ENCODE data around the gene IP6K1.

Gene IP6K1

DNA sequence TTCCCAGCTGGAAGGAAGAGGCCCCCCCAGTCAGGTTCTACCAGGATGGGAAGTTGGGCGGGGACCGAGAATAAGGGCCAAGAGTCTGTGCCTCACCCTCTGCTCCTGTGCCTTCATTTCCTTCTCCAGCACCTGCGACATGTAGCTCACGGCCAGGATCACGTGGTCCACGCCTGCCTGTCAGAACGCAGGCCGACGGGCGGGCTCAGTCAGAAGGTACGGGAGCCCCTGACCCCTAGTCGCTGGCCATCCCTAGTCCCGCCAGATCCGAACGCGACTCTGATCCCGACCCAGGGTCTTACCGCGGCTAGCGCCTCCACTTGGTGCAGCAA is 63.1 kb downstream of the IP6K1 start:
- no peak for FAIRE-seq

DNA sequence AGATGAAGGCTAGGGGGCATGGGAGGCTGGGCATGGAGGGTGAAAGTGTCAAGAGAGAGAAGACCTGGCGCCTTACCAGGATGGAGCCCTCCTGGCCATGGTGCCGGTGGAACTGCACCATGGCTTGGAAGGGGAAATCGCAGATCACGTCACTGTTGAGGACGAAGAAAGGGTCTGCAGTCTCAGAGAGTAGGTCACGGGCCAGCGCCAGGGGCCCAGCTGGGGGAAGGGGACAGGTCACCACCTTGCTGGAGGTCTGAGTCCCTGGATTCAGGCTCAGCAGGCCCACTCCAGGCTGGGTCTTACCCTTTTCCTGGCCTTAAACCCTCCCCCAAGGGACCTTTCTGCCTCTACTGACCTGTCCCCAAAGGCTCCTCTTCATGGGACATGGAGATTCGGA is 63.4 kb downstream of the IP6K1 start:
- FAIRE-seq = no peak

DNA sequence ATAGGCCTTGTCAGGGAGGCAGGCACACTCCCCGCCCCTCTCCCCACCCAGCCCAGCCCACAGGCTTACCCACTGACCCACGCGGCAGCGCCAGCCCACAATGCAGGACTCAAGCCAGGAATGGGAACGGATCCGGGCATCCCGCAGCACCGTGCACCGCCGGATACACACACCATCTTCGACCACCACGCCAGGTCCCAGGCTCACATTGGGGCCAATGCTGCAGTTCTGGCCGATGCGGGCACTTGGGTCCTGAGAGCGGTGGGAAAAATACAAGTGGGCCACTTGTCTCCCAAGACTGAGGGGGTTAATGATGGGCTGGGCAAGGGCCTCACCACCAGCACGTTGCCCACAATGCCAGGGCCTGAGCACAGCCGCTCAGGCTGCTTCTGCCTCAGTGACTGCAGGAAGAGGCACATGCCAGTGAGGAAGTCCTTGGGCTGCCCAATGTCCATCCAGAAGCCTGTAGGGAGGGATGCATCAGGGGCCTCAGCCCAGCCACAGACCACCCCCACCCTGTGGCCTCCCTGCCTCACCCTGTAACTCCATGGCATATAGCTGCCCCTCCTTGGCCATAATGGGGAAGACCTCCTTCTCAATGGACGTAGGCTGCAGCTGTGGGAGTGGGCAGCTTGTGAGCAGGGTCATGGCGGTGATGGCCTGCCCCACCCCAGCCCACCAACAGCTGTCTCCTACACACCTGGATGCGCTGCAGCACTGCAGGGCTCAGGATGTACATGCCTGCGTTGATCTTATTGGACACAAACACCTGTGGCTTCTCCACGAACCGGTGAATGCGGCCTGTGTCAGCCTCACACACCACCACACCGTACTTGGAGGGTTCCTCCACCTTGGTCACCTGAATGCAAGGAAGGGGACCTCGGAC is 64.2 kb downstream of the IP6K1 start:
- FAIRE-seq = no peak

DNA sequence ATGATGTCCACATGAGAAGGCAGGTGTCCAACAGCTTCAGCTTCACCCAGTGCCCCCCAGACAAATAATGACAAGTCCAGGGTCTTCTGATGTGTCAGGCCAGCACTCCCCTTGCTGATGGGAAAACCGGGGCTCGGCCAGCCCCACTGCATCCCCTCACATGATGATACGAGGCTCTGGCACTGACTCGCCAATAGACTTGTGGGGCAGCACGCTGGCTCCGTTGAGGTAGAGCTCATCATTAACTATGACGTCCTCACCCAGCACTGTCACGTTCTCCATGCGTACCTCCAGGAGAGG is 64.8 kb downstream of the IP6K1 start:
- FAIRE-seq = no peak

DNA sequence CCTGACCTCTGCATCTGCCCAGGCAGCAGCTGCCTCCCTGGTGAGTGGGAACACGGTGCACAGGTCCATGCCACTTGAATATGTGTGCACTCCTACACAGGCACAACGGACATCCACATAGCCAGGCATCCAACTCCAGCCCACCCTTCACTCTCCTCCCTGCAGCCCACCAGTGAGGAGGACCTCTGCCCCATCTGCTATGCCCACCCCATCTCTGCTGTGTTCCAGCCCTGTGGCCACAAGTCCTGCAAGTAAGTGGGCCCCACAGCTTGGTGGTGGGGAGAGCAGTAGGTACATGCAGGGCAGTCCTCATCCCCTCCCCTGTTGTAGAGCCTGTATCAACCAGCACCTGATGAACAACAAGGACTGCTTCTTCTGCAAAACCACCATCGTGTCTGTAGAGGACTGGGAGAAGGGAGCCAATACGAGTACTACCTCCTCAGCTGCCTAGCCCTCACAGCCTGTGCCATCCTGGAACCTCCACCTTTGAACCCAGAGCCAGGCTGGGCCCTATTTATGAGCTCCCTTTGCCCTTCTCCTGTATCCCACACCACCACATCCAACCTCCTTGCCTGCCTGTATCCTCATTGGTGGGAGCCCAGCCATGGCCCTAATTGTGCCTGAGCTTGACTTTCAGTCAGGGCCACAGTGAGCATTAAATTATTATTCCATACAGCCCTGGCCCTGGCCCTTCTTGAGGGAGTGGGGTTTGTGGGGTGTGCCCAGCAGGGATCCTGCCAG is 65.3 kb downstream of the IP6K1 start:
- FAIRE-seq = no peak

DNA sequence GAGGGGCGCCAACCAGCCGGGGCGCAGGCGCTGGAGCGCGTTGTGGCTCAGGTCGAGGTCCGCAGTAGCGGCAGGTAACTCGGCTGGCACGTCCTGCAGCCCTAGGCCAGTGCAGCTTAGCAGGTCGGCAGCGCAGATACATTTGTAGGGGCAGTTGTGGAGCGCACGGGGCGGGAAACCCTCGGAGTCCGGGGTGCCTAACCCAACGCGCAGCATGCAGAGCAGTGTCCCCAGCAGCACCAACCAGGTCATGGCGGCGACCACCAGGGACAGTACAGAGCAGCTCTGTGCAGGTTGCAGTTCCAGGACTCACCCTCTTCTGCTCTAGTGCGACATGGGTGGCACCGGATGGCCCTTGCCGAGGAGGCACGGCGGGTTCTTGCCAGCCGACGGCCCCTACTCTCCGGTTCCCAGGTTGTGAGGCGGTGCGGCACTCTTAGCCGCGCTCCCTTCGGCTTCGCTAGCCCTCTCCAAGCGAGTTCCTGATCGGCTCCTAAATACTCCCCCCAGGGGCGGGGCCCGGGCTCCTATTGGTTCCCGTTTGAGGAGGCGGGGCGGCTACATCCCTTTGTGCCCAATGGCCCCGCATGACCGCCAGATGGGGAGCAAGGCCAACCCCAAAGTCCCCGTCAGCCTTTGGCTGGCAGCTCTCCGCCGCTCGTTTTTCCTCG is 67.0 kb downstream of the IP6K1 start, which contains the start of gene AMIGO3:
AMIGO3 (minus strand) TSS at position 471 of the 671 bp plus-strand sequence; CDS start at position 252, 219 bp downstream.
- no peak for FAIRE-seq

DNA sequence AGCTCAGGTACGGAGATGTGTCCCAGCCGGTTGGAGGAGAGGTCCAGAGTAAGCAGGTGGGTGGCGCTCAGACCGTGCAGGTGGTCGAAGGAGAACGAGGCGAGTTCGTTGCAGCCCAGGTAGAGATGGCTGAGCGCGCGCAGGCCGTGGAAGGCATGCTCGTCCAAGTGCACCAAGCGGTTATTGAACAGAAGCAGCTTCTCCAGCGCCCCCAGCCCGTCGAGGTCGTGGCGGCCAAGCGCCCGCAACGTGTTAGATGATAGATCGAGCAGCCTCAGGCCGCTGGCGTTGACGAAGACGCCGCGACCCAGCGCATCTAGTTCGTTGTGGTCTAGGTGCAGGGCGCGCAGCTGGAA is 67.5 kb downstream of the IP6K1 start:
- no peak for FAIRE-seq

DNA sequence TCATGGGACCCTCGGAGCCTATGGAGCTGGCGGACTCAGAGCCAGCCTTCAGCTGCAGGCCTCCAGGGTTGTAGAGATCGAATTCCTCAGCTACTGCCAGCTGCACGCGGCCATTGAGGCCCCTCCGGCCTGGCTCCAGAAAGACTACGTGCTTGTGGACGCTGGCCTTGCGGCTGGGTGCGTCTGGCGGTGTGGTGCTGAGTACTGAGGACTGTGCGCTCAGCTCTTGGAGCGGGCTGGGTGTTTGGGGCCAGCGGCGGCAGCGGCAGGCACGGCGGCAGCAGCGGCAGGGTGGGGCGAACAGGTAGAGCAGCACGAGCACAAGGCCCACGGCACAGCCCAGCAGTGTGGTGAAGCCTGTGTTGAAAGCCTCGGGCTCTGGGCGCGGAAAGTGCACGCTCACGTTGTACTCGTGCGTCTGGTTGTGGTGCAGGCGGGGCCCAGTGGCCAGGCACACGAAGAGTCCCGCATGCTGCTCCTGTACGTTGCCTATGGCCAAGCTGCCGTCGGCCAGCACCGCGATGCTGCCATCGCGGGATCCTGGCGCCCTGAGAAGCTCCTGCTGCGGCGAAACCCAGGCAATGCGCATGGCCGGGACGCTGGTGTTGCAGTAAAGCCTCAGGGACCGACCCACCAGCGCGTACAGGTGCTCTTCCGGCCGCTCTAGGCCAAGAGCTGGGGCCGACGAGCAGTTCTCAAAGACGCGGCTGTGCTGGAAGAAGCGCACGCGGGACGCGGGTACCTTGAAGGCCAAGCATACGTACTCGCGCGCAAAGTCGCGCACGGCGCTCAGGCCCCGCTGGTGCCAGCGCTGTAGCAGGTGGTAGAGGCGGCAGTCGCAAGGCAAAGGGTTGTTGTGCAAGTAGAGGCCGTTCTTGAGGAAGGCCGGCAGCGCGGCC is 68.1 kb downstream of the IP6K1 start:
- no peak for FAIRE-seq

DNA sequence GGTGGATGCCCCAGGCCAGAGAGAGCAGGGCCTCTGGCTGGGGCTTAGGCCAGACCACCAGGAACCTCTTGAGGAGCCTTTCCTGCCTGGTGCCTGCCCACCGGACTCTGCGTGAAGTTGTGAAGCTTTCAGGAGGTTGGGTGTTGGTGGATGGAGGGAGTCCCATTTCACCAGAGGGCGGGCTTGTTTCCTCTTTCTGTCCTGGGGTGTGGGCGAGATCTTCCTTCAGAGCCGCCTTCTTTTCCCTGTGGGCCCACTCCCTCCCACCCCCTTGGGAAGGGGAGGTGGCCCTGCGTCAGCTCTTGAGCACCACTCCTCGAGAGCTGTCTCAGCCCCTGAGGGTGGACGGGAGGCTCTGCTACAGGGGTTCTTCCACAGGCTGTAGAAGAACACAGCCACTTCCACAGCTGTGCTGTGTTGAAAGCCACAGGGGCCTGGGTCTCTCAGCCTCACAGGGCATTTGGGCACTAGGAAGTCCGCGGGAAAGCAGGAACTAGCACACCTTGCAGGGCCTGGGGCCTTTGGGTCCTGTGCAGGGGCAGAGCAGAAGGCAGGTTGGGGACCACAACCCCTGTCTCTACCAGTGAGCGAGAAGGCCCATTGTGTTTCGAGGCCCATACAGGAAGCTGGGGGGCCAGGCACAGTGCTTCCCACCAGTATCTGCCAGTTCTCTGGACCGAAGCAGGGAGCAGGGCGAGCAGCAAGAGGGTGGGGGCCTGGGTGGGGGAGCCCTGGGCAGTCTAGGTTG is 69.0 kb downstream of the IP6K1 start:
- FAIRE-seq = no peak

DNA sequence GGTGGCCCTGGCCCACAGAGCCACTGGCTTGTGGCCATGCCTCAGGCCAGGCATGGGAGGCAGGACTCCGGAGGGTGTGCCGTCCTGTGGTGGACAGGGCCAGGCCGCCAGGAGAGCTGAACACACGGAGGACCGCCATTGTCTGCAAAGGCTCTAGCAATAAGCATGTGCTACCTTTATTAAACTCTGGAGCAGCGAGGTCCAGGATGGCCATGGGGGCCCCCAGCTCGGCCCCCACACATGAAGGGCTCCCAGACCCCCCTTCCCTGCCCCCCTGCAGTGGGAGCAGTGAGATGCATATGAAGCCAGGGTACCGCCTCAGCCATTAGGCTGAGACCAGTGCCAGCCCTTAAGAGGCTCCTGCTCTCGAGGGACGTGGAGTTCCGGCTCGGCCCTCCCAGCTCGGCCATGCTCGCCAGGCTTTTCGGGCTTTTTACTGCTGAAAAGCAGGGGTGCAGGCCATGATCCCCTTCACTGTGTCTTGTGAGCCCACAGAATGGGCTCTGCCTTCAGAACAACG is 69.6 kb downstream of the IP6K1 start:
- no peak for FAIRE-seq

DNA sequence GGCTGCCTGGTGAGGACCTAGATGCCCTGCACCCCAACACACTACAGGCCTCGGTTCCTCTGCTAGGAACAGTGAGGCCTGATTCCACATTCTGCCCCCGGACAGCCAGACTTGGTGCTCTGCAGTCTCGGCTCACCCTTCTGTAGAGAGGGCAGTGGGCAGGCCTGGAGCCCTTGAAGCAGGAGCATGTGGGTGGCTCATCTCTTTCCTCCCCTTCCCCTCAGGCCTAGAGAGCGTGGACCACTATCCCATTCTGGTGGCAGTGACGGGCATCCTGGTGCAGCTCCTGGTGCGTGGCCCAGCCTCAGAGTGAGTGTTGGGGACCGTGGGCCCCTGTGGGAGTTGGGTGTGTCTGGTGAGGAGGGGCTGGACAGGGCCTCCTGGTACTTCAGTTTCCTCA is 70.2 kb downstream of the IP6K1 start:
- FAIRE-seq = no peak

DNA sequence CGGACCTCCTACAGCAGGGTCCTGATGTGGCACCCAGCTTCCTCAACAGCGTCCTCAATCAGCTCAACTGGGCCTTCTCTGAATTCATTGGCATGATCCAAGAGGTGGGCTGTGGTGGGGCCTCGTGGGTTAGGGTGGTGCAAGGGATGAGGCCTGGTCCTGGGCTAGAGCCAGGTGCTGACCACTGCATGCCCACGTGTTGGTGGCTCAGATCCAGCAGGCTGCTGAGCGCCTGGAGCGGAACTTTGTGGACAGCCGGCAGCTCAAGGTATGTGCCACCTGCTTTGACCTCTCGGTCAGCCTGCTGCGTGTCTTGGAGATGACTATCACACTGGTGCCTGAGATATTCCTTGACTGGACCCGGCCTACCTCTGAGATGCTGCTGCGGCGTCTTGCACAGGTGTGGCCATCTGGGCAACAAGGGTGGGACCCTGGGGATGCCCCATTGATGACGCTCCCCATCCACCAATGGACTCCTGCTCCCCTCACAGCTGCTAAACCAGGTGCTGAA is 70.7 kb downstream of the IP6K1 start:
- no peak for FAIRE-seq

DNA sequence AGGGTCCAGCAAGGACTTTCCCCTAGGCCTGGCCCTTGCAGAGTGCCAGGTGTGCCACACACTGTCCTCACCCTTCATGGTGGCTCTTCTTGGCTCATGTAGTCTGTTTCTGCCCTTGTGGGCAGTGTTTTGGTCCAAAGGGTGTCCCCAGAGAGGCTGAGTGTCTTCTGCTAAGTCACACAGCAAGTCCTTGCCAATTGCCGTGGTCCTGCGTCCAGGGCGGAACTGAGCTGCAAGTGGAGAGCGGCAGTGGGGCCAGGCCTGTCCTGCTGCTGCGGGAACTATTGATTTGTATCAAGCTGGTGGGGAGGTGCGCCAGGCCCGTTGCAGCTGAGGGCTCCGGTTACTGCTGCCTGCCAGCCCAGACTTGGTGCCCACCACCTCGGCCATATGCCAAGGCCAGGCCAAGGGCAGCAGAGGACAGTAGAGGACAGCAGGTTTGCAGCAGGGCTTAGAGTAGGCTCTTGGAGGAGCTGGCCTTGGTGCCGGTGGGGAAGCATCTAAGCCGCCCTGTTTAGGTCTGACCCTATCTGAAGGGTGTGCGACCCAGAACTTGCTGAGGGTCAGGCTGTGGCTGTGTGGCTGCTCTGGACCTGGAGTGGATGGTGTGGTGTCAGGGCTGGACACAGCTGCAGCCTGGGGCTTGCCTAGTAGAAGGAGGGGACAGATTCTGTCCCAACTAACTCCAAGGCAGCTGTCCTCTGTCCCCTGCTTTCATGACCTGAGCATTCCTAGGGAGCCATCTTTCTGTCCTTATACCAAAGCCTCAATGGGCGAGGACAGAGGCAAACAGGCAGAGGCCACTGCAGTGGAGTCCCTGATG is 71.4 kb downstream of the IP6K1 start:
- no peak for FAIRE-seq

DNA sequence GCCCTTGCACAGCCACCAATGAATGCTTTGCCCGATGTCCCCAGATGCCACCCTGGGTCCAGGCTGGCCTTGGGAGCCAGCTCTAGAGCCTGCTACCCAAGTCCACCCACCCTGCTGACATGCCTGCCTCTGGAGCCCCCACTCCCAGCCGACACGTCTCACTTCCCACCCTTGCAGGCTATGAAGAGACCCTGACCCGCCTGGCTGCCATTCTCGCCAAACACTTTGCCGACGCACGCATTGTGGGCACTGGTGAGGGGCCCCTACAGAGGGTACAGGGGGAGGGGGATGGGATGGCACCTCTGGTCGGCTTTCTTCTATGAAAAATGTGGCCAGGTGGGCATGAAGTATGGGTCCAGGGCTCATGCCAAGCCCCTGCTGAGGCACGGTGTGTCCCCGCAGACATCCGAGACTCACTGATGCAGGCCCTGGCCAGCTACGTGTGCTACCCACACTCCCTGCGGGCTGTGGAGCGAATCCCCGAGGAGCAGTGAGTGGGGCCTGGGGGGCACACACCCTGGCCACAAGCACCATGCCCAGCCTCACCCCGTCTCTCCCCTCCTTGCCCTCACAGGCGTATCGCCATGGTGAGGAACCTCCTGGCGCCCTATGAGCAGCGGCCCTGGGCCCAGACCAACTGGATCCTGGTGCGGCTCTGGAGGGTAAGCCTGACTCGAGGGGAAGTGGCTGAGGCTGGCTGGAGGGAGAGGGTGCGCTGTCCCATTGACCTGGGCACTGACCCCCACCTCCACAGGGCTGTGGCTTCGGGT is 72.8 kb downstream of the IP6K1 start:
- no peak for FAIRE-seq

DNA sequence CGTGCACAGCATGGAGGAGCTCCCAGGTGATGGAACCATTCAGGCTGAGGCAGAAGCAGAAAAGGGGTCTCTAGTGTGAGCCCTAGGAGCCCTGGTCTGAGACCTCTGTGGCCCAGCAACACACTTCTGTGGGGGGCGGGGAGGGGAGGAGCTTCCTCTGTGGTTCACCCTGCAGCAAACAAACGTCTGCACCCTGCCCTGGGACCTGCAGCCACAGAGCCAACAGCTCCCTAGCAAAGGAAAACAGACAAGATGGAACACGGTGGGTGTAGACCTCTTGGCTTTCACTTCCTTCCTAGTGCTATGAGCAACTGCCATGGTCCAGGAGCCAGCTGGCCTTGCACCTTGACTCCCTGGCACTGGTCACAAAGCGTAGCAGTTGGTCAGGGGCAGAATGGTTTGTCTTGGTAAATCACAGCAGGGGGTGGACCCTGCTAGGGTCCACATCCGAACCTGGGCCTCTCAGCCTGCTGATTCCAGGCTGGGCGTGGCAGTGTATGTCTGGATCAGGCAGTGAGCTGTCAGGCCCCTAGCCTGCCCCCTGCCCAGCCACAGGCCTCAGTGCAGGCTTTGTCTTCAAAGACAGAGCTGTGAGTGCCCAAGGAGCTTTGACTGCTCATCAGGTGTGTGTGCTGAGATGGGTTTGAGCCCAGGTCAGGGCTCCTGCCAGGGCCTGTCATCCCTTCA is 73.6 kb downstream of the IP6K1 start:
- no peak for FAIRE-seq

DNA sequence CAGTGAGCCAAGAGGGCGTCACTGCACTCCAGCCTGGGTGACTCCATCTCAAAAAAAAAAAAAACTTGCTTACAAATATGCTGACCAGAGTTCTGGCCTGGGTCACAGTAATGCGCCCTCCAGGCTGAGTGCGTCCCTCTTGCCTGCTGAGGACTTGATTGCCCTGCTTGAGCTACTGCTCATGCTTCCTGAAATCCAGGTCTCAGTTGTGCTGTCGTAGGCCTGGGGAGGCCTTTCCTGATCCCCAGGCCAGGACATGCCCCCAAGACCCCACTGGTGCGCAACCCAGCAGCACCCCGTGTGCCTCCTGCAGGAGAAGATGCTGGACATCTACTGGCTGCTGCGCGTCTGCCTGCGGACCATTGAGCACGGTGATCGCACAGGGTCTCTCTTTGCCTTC is 74.2 kb downstream of the IP6K1 start:
- no peak for FAIRE-seq

DNA sequence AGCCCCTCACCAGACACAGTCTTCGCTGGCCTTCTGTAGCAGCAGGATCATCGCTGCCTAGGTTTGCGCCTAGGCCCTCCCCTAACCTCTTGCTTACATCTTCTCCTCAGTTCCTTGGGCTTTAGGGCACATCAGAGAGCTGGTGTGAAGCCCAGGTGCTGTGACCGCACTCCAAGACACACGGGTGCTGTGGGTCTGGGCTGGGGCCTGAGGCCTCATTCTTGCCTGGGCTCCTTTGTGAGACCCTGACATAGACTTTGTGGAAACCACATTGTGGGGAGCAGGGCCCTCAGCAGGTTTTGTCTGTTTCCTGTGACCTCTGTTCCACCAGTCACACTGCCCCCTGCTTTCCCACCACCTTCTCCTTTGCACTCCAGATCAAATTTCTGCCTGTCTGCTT is 74.9 kb downstream of the IP6K1 start:
- FAIRE-seq = no peak

DNA sequence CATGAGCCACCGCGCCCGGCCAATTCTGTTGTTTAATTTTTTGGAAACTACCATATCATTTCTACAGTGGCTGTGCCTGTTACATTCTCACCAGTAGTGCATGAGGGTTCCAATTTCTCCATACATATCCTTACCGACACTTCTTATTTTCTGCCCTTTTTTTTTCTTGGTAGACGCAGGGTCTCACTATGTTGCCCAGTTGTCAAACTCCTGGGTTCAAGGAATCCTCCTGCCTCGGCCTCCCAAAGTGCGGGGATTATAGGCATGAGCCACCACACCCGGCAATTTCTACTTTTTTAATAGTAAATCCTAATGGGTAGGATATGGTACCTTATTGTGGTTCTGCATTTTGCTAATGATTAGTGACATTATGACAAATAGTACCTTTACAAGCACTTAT is 76.5 kb downstream of the IP6K1 start:
- FAIRE-seq = no peak

DNA sequence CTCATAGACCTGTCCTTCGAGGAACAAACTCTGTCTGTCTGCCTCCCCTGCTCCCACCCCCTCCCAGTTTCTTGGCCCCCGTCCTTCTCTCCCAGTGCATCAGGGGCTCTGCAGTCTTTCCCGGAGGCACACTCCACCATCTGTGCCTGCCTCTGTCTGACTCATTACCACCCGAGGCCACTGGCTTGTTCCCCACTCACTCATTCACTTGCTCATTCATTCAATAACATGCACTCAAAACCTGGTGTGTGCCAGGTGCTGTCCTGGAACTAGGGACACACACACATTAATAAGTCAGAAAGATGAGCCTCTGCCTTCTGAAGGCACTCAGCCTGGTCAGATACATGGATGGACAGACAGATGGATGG is 79.2 kb downstream of the IP6K1 start:
- FAIRE-seq = no peak
